Measurements from ENCODE around the gene BIRC5. TPM values are rescaled to one million over a fixed set of nuclear protein-coding genes. Genes with fewer than 3 reads are reported as not detected.

Gene BIRC5
- total and polyA plus RNA-seq, 8 donors: 0.12 to 1.7 (median 0.77) TPM; not detected in 1

GRCh38 chr17:78202666-78203065 is 11.4 kb upstream of the BIRC5 start:
- DNase-seq: no peak

GRCh38 chr17:78204387-78205123 is 9.5 kb upstream of the BIRC5 start:
- TF ChIP-seq, protein P1, sequence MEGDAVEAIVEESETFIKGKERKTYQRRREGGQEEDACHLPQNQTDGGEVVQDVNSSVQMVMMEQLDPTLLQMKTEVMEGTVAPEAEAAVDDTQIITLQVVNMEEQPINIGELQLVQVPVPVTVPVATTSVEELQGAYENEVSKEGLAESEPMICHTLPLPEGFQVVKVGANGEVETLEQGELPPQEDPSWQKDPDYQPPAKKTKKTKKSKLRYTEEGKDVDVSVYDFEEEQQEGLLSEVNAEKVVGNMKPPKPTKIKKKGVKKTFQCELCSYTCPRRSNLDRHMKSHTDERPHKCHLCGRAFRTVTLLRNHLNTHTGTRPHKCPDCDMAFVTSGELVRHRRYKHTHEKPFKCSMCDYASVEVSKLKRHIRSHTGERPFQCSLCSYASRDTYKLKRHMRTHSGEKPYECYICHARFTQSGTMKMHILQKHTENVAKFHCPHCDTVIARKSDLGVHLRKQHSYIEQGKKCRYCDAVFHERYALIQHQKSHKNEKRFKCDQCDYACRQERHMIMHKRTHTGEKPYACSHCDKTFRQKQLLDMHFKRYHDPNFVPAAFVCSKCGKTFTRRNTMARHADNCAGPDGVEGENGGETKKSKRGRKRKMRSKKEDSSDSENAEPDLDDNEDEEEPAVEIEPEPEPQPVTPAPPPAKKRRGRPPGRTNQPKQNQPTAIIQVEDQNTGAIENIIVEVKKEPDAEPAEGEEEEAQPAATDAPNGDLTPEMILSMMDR (IDR thresholded peaks at IDR 0.05): no peak
- peak in 1 of 4 donors; percentile 43 for ATAC-seq
- Histone ChIP-seq H3K4me3 (no peak overlapping the region), H3K27ac (no peak overlapping the region), H3K4me1 (peaks cover 0 to 6% (median 1%) of the 10 kb centered on the region in 3 donors), H3K27me3 (no peaks in the 10 kb centered on the region), H3K36me3 (peaks cover 0 to 10% (median 0%) of the 10 kb centered on the region in 3 donors), H3K9me3 (no peaks in the 10 kb centered on the region)
- 89 to 90% methylated on average over 22 of the region's 22 CpGs for WGBS, 2 donors
- DNase-seq: no peak
- FAIRE-seq: no peak
- intact Hi-C loops (cut with DNase I): no loop called here

More at GRCh38 chr17:78202666-78203065, 11.4 kb upstream of the BIRC5 start:
- Histone ChIP-seq H3K4me3 (no peak overlapping the region), H3K4me1 (peaks cover 9 to 17% (median 15%) of the 10 kb centered on the region in 3 donors), H3K36me3 (peaks cover 0 to 10% (median 0%) of the 10 kb centered on the region in 3 donors), H3K27ac (no peak overlapping the region), H3K9me3 (no peaks in the 10 kb centered on the region), H3K27me3 (no peaks in the 10 kb centered on the region)
- TF ChIP-seq, protein P1 (IDR thresholded peaks at IDR 0.05): no peak
- no peak for ATAC-seq
- 91 to 97% methylated on average over 8 of the region's 8 CpGs for WGBS, 2 donors
- intact Hi-C loops (cut with DNase I): no loop called here
- no peak for FAIRE-seq

GRCh38 chr17:78205124-78205775 is 8.8 kb upstream of the BIRC5 start:
- intact Hi-C loops (cut with DNase I): no loop called here
- 89 to 90% methylated on average over 17 of the region's 17 CpGs for WGBS, 2 donors
- Histone ChIP-seq H3K27ac (no peak overlapping the region), H3K9me3 (no peaks in the 10 kb centered on the region), H3K4me3 (no peak overlapping the region), H3K36me3 (peaks cover 0 to 10% (median 0%) of the 10 kb centered on the region in 3 donors), H3K4me1 (no peaks in the 10 kb centered on the region), H3K27me3 (no peaks in the 10 kb centered on the region)
- ATAC-seq: peak in 1 of 4 donors; percentile 11
- DNase-seq: no peak
- FAIRE-seq: no peak
- TF ChIP-seq, protein P1 (IDR thresholded peaks at IDR 0.05): no peak

DNA sequence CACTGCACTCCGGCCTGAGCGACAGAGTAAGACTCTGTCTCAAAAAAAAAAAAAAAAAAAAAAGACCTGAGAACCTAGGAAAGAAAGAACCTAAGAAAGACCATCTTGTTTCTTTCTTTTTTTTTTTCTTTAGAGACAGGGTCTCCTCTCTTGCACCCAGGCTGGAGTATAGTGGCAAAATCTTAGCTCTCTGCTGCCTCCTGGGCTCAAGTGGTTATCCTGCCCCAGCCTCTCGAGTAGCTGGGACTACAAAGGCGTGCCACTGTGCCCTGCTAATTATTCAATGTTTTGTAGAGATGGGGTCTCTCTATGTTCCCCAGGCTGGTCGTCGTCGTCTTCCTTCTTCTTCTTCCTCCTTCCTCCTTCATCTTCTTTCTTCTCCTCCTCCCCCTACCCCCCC is 7.8 kb upstream of the BIRC5 start:
- H3K9me3 ChIP-seq: no peaks in the 10 kb centered on the region
- TF ChIP-seq, protein P1 (IDR thresholded peaks at IDR 0.05): no peak
- ATAC-seq (no peak), DNase-seq (no peak), FAIRE-seq (no peak)
- no peak overlapping the region for H3K4me3 ChIP-seq
- intact Hi-C loops (cut with DNase I): no loop called here
- H3K36me3 ChIP-seq: peaks cover 0 to 10% (median 0%) of the 10 kb centered on the region in 3 donors
- WGBS, 2 donors: 74 to 87% methylated on average over 7 of the region's 7 CpGs
- H3K4me1 ChIP-seq: no peaks in the 10 kb centered on the region
- no peak overlapping the region for H3K27ac ChIP-seq
- H3K27me3 ChIP-seq: no peaks in the 10 kb centered on the region
